OCI-LY3 (cell line): ENCODE data around the gene MYBPC3.
A peak's percentile ranks its signal among the peaks of the same experiment; 100 is the strongest.

Experiments
- H2AFZ ChIP-seq: fragments of 200-600, 300-600 bp; shearing (Covaris generic); 2 replicates; pipeline ENCODE4 v1.6.0; 2014; ENCODE audit warnings: antibody characterized with exemption, low read depth, low read length
- H3K27ac ChIP-seq: fragments of 200-600, 300-600 bp; sonication (generic); 2 replicates; pipeline ENCODE4 v1.5.1; 2014; ENCODE audit warnings: mild to moderate bottlenecking, low read length, moderate library complexity, mixed read lengths
- H3K27me3 ChIP-seq: fragments of 200-600, 300-600 bp; sonication (generic); 2 replicates; pipeline ENCODE4 v1.6.1; 2014; ENCODE audit warnings: low read depth, low read length, mixed read lengths
- H3K36me3 ChIP-seq: fragments of 200-600, 300-600 bp; sonication (generic); replicated peaks from 2 replicates; pipeline ENCODE3; 2014; ENCODE audit warnings: low read depth, low read length, mixed read lengths
- H3K4me1 ChIP-seq: fragments of 300-600, 200-600 bp; sonication (generic); 2 replicates; pipeline ENCODE4 v1.6.1; 2014; ENCODE audit warnings: low read length, mixed read lengths
- H3K4me2 ChIP-seq: fragments of 200-600, 300-600 bp; sonication (generic); 2 replicates; pipeline ENCODE4 v1.6.1; 2014; ENCODE audit warnings: low read length, mixed read lengths
- H3K4me3 ChIP-seq: fragments of 300-600, 200-600 bp; sonication (generic); 2 replicates; pipeline ENCODE4 v1.5.1; 2014; ENCODE audit warnings: antibody characterized with exemption, mild to moderate bottlenecking, low read length, moderate library complexity
- H3K79me2 ChIP-seq: fragments of 300-600, 200-600 bp; shearing (Covaris generic); 2 replicates; pipeline ENCODE4 v1.6.1; 2014; ENCODE audit warnings: mild to moderate bottlenecking, low read length, mixed read lengths
- H3K9ac ChIP-seq: fragments of 300-600, 200-600 bp; shearing (Covaris generic); 2 replicates; pipeline ENCODE4 v1.6.0; 2014; ENCODE audit warnings: mild to moderate bottlenecking, low read length, moderate library complexity
- H3K9me3 ChIP-seq: fragments of 200-600, 300-600 bp; shearing (Covaris generic); 2 replicates; pipeline ENCODE4 v1.6.1; 2014; ENCODE audit warnings: low read length, mixed read lengths; ENCODE audit not compliant: insufficient read depth
- H4K20me1 ChIP-seq: fragments of 200-600, 300-600 bp; sonication (generic); 2 replicates; pipeline ENCODE4 v1.6.1; 2016; ENCODE audit warnings: low read length, mixed read lengths; ENCODE audit not compliant: insufficient read depth
- CTCF ChIP-seq: fragments of 200-600, 300-600 bp; sonication (generic); IDR thresholded peaks from 2 replicates; pipeline ENCODE4 v1.5.1; 2014; ENCODE audit warnings: antibody characterized with exemption, low read length, low read depth
- EZH2phosphoT487 ChIP-seq: fragments of 200-600 bp; shearing (Covaris generic); IDR thresholded peaks from 2 replicates; pipeline ENCODE4 v1.6.1; 2018; ENCODE audit warnings: antibody characterized with exemption, mixed run types, low read depth

Gene MYBPC3

GRCh38 chr11:47331454-47332302, 20.8 kb downstream of the MYBPC3 start:
- peaks cover 23% of the 10 kb centered on the region for H3K36me3 ChIP-seq
- no peak overlapping the region for H3K9ac ChIP-seq
- H2AFZ ChIP-seq = no peak overlapping the region
- TF ChIP-seq CTCF = no peak
- no peak overlapping the region for H3K4me2 ChIP-seq
- no peaks in the 10 kb centered on the region for H3K79me2 ChIP-seq
- no peak overlapping the region for H3K27ac ChIP-seq
- no peaks in the 10 kb centered on the region for H3K27me3 ChIP-seq
- peaks cover 12% of the 10 kb centered on the region for H4K20me1 ChIP-seq
- peaks cover 30% of the 10 kb centered on the region for H3K4me1 ChIP-seq
- H3K9me3 ChIP-seq = no peaks in the 10 kb centered on the region
- H3K4me3 ChIP-seq = no peak overlapping the region

GRCh38 chr11:47329987-47330931, 22.2 kb downstream of the MYBPC3 start:
- no peak overlapping the region for H3K9ac ChIP-seq
- peaks cover 30% of the 10 kb centered on the region for H3K36me3 ChIP-seq

GRCh38 chr11:47329431-47329986, 23.0 kb downstream of the MYBPC3 start:
- no peak overlapping the region for H3K27ac ChIP-seq
- no peak overlapping the region for H2AFZ ChIP-seq
- no peak overlapping the region for H3K4me3 ChIP-seq
- H3K4me1 ChIP-seq = peaks cover 30% of the 10 kb centered on the region
- no peaks in the 10 kb centered on the region for H3K79me2 ChIP-seq
- H3K9me3 ChIP-seq = no peaks in the 10 kb centered on the region
- TF ChIP-seq CTCF (no peak), EZH2phosphoT487 (no peak)
- H3K4me2 ChIP-seq = no peak overlapping the region
- no peak overlapping the region for H3K9ac ChIP-seq
- H3K27me3 ChIP-seq = no peaks in the 10 kb centered on the region
- H4K20me1 ChIP-seq = peaks cover 12% of the 10 kb centered on the region
- peaks cover 30% of the 10 kb centered on the region for H3K36me3 ChIP-seq

More at GRCh38 chr11:47329987-47330931, 22.2 kb downstream of the MYBPC3 start:
- H3K4me2 ChIP-seq = peak overlapping the region; percentile 22; the same call in 1 of the 2 replicates
- no peak overlapping the region for H3K27ac ChIP-seq
- no peak for TF ChIP-seq EZH2phosphoT487
- no peak for TF ChIP-seq CTCF
- H4K20me1 ChIP-seq = peaks cover 12% of the 10 kb centered on the region
- no peaks in the 10 kb centered on the region for H3K27me3 ChIP-seq
- H3K4me3 ChIP-seq = no peak overlapping the region
- H3K4me1 ChIP-seq = peaks cover 30% of the 10 kb centered on the region
- no peaks in the 10 kb centered on the region for H3K79me2 ChIP-seq
- H2AFZ ChIP-seq = no peak overlapping the region
- no peaks in the 10 kb centered on the region for H3K9me3 ChIP-seq
